SKM-1 treated with dmso at 0.1 percent for 144 hours (cell line): ENCODE measurements around the gene CST7.

ENCODE experiments used
- DNase-seq: peaks from one replicate; lab custom pipeline; 2025; ENCODE audit not compliant: unreplicated experiment; lab: John Stamatoyannopoulos, UW

The CST7 gene

DNA sequence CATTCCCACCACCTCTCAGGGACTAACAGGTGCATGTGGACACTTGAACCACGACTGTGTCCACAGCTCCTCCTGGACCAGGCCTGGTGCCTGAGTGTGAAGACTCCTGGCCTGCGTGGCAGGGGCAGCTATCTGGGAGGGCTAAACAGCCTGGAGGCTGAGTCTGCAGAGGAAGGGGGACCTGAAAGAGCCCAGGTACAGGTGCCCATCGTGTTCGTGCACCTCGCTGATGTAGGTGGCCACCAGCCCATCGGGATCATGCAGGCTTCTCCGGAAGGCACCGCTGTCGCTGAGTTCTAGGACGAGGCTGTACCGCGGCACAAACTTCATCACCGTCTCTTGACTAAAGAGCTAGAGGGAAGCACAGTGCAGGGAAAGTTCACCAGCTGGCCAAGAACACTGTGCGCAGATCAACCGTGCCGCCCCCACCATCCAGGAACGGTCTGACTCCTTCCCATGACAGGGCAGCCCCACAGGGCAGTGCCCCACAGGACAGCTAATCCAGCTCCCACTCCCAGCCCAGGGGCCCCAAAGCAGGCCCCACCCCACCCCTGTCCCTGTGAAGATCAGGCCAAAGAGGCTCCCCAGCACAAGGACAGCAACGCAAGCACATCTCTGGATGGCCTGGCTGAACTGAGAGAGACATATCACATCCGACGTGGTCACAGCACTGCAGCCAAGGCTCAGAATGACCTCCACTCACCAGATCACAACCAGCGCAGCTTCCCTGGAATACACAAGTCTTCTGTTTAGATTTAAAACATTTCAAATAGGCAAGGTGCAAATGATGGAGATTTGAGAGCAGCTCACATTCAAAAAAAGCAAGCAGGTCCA is 14.8 kb downstream of the CST7 start:
- DNase-seq: no peak

GRCh38 chr20:24964506-24964840 is 15.4 kb downstream of the CST7 start:
- DNase-seq: no peak

DNA sequence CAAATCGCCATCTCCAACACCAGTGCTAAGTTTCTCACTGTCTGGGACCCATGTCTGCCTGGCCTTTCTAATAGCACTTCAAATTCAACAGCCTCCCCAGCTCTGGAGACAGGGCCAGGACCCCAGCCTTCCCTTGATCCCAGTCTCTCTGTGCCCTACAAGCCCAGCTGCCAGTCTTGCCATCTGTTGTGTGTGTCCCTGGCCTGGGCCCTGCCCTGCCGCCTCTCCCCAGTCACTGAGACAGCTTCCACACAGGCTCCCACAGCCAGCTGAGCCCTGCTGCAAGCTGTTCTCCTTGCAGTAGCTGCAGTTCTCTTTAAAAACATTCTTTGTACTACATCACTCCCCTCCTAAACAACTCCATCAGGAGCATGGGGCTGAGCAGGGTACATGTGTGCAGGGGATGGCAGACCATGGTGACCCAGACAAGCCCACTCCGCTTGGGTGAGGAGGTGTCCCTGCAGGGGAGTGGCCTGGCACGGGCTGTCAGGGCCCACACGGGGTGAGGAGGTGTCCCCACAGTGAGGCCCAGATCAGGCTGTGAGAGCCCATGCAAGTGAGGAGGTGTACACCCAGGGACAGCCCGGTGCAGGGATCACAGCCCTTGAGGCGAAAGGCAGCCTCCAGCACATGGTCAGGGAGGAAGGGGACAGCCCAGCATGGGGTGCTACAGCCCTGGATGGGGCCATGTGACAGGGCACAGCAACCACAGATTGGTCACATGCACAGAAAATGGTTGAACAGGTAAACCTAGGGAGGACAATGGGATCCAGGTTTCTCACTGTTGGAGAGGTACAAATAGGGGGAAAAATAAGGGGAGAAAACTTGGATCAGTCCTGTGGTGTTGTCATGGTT is 16.2 kb downstream of the CST7 start:
- no peak for DNase-seq

DNA sequence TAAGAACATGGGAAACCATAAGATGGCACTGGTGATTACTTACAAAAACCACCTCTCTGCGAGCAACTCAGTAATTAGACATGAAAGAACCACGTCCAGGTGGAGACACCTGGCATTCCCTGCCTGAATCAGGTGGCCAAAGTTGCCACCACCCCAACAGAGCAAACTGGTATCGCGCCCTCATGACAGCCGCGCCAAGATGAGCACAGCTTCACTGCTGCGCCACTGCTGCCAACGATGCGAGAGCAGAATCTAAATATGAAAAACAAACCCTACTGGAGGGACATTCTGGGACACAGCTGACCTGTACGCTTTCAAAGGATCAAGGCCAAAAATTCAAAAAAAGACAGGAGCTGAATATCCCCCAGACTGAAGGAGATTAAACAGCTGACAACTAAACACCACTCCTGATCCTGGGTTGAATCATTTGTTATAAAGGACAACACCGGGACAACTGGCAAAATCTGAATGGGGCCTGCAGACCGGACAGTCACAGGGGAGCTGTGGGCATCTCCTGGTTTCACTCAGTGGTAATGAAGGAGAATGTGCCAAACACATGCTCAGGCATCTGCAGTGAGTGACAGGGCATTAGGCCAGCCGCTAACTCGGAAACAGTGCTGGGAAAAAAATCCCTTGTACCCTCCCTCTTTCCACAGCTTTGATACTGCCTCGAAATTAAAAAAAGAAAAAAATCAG is 17.4 kb downstream of the CST7 start:
- no peak for DNase-seq

DNA sequence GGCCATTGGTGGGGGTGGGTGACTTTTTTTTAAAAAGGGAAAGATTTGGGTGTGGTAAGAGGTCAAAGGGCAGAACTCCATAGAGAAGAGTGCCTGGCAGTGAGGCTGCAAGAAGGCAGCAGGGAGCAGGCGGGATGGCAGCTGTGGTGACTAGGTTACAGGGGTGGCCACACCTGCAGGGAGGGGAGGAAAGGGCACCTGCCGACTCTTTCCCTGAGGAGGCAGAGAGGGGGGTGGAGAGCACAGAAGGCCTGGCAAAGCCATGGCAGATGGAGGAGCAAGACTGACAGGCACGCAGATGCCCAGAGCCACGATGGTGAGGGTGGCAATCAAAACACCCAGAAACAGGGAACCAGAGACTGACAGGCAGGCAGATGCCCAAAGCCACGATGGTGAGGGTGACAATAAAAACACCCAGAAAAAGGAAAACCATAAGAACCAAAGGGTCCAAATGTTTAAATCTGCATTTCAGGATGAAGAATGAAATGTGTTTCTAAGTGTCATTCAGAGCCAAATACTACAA is 19.3 kb downstream of the CST7 start:
- DNase-seq: no peak

GRCh38 chr20:24969186-24970029 is 20.3 kb downstream of the CST7 start:
- DNase-seq: no peak

GRCh38 chr20:24970030-24970553 is 21.0 kb downstream of the CST7 start:
- no peak for DNase-seq

- DNase-seq: no peak
These were observed 21.7 kb downstream of the CST7 start for GRCh38 chr20:24970754-24971153.

GRCh38 chr20:24971376-24972101 is 22.5 kb downstream of the CST7 start:
- no peak for DNase-seq

- no peak for DNase-seq
These were observed 23.3 kb downstream of the CST7 start for GRCh38 chr20:24972341-24972740.

DNA sequence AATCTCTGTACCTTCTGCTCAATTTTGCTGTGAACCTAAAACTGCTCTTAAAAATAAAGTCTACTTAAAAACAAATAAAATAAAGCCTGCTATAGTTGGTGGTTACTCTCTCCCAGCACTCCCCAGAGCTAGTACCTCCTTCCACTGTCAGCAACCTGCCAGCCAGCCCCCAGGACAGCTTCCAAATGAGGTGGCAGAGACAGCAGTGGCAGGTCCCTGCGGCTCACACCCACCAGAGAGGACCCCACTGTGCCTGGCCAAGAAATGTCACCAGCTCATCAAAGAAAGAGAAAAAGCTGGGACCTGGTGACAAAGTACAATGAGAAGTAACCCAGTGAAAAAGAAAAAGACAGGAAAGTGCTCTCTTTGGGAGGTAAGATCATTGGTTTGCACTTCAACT is 28.3 kb downstream of the CST7 start:
- no peak for DNase-seq

GRCh38 chr20:24977797-24978196 is 28.7 kb downstream of the CST7 start:
- DNase-seq: no peak

GRCh38 chr20:24978513-24978912 is 29.4 kb downstream of the CST7 start:
- DNase-seq: no peak

DNA sequence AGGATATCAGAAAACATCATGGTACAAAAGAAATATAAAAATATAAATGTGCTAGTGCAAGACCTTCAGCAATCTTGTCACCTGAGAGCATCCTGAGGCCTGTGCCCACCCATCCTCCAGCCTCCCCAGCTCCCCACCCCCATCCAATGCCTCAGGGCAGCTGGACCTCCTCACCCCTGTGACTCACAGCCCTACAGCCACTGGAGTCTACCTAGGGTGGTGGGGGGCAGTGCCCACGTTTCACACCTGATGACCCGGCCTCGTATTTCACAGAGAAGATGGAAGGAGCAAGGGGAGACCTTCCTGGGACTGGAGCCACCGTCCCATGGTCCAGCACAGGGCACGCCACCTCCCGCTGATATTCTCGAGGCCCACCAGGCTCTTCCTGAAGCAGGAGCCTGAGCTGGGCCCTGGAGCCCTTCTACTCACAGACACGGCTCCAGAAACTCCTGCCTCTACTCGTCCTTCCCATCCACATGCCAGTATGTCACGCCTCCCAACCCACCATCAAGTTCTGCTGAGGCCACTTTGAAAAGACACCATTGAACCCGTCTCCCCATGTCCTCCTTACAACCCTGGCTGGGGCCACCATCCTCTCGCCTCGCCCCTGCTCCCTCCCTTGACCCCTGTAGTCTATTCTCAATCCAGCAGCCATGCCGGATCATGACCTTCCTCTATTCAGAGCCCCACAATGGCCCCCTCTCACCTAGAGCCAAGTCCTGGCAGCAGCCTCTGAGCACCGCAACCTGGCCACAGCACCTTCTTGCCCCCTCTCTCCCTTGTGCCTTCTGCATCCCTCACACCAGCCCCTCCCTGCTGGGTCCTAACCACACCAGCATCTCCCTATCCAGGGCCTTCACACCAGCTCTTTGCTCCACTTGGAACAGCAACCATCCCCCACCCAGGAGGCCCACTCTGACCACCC is 30.2 kb downstream of the CST7 start:
- DNase-seq: no peak

DNA sequence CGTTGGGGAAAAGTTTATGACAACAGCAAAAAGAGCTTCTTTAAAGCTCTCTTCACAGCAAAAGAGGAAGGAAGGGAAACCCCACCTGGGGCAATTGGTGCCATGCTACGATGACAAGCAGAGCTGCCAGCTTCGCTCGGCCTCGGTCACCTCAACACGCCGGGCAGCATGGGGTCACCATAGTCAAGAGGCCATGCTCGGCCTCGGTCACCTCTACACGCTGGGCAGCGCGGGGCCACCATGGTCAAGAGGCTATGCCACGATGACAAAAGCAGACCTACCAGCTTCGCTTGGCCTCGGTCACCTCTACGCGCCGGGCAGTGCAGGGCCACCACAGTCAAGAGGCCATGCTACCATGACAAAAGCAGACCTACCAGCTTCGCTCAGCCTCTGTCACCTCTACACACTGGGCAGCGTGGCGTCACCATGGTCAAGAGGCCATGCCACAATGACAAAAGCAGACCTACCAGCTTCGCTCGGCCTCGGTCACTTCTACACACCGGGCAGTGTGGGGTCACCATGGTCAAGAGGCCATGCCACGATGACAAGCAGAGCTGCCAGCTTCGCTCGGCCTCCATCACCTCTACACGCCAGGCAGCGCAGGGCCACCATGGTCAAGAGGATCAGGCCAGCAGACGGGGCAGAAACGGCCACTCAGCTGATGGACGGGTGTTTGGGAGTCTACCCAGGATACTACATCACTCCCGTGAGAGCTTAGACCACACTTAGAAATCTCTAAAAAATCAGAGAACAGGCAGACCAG is 31.4 kb downstream of the CST7 start:
- DNase-seq: no peak

DNA sequence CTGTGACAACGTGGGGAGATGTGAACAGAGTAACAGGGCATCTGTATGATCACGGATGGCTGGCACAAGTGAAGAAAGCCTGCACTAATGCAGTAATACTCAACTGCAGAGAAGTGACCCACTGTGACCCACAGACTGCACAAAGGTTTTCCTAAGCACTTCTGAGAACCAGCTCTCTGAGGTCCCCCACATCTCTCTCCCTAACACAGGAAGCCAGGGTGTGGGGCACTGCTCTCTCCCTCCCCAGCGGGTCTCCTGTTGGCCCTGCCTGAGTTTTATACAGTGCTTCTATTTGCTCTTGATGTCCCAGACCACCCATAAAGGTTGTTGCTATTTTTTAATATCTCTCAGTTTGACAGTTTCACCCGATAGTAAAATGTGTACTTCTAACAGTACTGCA is 32.2 kb downstream of the CST7 start:
- DNase-seq: no peak

- DNase-seq: no peak
These were observed 32.7 kb downstream of the CST7 start for GRCh38 chr20:24981790-24982189.

DNA sequence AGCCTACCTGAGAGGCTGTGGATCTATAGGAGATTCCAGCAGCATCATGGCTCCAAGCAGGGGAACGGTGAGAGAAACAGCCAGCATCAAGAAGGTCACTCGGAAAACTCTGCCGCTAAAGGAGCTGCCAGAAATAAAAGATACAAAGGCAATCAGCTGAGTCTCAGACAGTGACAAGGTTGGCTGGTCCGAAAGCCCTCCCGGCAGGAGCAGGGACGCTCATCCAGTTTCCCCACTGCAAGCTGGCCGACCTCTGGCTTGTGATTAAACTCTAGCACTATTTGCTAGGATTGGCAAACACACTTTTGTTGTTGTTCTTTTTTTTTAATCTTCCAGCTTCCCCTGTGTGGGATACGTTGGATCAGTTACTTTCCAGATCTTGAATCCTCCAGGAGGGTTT is 34.8 kb downstream of the CST7 start:
- no peak for DNase-seq
